CD4-positive, CD25-positive, alpha-beta regulatory T cell (primary cell): ENCODE results near the gene BEGAIN. TPM values are rescaled to one million over a fixed set of nuclear protein-coding genes. Genes with fewer than 3 reads are reported as not detected.
"Not testable (repeated sequence)": the region's sequence is repeated elsewhere in the genome, so short reads cannot be mapped to it uniquely, and the experiment has no call there.

Source experiments
- ATAC-seq, 2 donors: fragments of 150-1000 bp; cut with Tn5 transposase; one replicate each; pipeline ENCODE4 v1.10.0; 2021; ENCODE audit warnings: low read depth in 2 of 2, moderate number of reproducible peaks in 2 of 2, moderate library complexity in 1 of 2
- DNase-seq, 3 donors: peaks; one replicate each; pipeline versions ENCODE4 v3.0.0 to v3.0.0-alpha.2; 2012 to 2022; ENCODE audit warnings: mixed read lengths in 1 of 3
- H3K27ac ChIP-seq: one replicate; pipeline ENCODE4 v1.7.0; 2013; ENCODE audit warnings: mild to moderate bottlenecking, low read length; ENCODE audit not compliant: insufficient read depth, poor library complexity, severe bottlenecking
- H3K27me3 ChIP-seq: one replicate; pipeline ENCODE4 v1.7.0; 2013; ENCODE audit warnings: low read length; ENCODE audit not compliant: control insufficient read depth, insufficient read depth
- H3K36me3 ChIP-seq: one replicate; pipeline ENCODE4 v1.7.0; 2013; ENCODE audit warnings: mild to moderate bottlenecking, low read length, moderate library complexity; ENCODE audit not compliant: control insufficient read depth, insufficient read depth
- H3K4me1 ChIP-seq: 2 replicates; pipeline ENCODE4 v1.7.0; 2013; ENCODE audit warnings: mild to moderate bottlenecking, low read length; ENCODE audit not compliant: insufficient read depth, control insufficient read depth, poor library complexity, severe bottlenecking
- H3K4me3 ChIP-seq: one replicate; pipeline ENCODE4 v1.7.0; 2013; ENCODE audit warnings: low read depth, mild to moderate bottlenecking, low read length, moderate library complexity
- H3K9me3 ChIP-seq, 2 experiments: 1 replicate in 1 of 2; 2 replicates in 1 of 2; pipeline ENCODE4 v1.7.0; 2013; ENCODE audit warnings: low read length in 2 of 2, mild to moderate bottlenecking in 1 of 2, moderate library complexity in 1 of 2; ENCODE audit not compliant: control insufficient read depth in 2 of 2
- H3K27ac Mint-ChIP-seq, 3 donors: one replicate each; pipeline ENCODE4 v1.8.0; 2020 to 2022; ENCODE audit warnings: mild to moderate bottlenecking in 3 of 3, mixed read lengths in 3 of 3, moderate library complexity in 2 of 3
- H3K27me3 Mint-ChIP-seq: one replicate; pipeline ENCODE4 v1.8.0; 2022; ENCODE audit warnings: mild to moderate bottlenecking, mixed read lengths
- H3K36me3 Mint-ChIP-seq: one replicate; pipeline ENCODE4 v1.8.0; 2020; ENCODE audit warnings: mixed read lengths
- H3K4me1 Mint-ChIP-seq, 4 donors: one replicate each; pipeline ENCODE4 v1.8.0; 2020 to 2022; ENCODE audit warnings: mixed read lengths in 4 of 4, mild to moderate bottlenecking in 1 of 4
- H3K4me3 Mint-ChIP-seq, 4 donors: one replicate each; pipeline ENCODE4 v1.8.0; 2020 to 2022; ENCODE audit warnings: mild to moderate bottlenecking in 4 of 4, mixed read lengths in 4 of 4, moderate library complexity in 3 of 4
- H3K9me3 Mint-ChIP-seq, 7 donors: one replicate each; pipeline ENCODE4 v1.8.0; 2020 to 2022; ENCODE audit warnings: mixed read lengths in 7 of 7, mild to moderate bottlenecking in 3 of 7, moderate library complexity in 2 of 7
- polyA plus RNA-seq, 4 donors: library from polyadenylated mRNA; unstranded; fragments of 300-500 nt; fragmentation: Illumina TruSeq; gene quantifications; one replicate each; pipeline ENCODE4 v1.2.3, GENCODE V29; 2021
- total RNA-seq: library from RNA; stranded (reverse); gene quantifications from one replicate; pipeline ENCODE4 v1.2.3, GENCODE V29; 2022

Gene BEGAIN
- total and polyA plus RNA-seq, 5 donors from 2014 or later: 0.29 to 1.3 (median 0.50) TPM; not detected in 1

GRCh38 chr14:100524233-100524932 lies 62.8 kb downstream of the BEGAIN start:
- Mint-ChIP-seq H3K27ac (no peak overlapping the region), H3K4me3 (no peak overlapping the region)
- DNase-seq: no peak

GRCh38 chr14:100523843-100524169 lies 63.4 kb downstream of the BEGAIN start:
- Mint-ChIP-seq H3K36me3 (peaks cover 3% of the 10 kb centered on the region), H3K4me1 (no peaks in the 10 kb centered on the region), H3K9me3 (peaks cover 0 to 5% (median 0%) of the 10 kb centered on the region in 7 donors), H3K27ac (no peak overlapping the region), H3K4me3 (no peak overlapping the region), H3K27me3 (no peaks in the 10 kb centered on the region)
- Histone ChIP-seq H3K9me3 (no peaks in the 10 kb centered on the region), H3K4me3 (no peak overlapping the region), H3K27me3 (no peaks in the 10 kb centered on the region), H3K36me3 (peaks cover 10% of the 10 kb centered on the region), H3K4me1 (no peaks in the 10 kb centered on the region), H3K27ac (no peak overlapping the region)
- ATAC-seq (no peak), DNase-seq (no peak)

More at GRCh38 chr14:100524233-100524932, 62.8 kb downstream of the BEGAIN start:
- no peak overlapping the region for H3K27ac ChIP-seq
- H3K4me3 ChIP-seq: no peak overlapping the region
- peaks cover 13% of the 10 kb centered on the region for H3K36me3 ChIP-seq
- peaks cover 3% of the 10 kb centered on the region for H3K36me3 Mint-ChIP-seq
- H3K9me3 Mint-ChIP-seq: no peaks in the 10 kb centered on the region
- ATAC-seq: no peak
- H3K4me1 ChIP-seq: no peaks in the 10 kb centered on the region
- H3K27me3 ChIP-seq: no peaks in the 10 kb centered on the region
- H3K4me1 Mint-ChIP-seq: no peaks in the 10 kb centered on the region
- H3K9me3 ChIP-seq: no peaks in the 10 kb centered on the region
- no peaks in the 10 kb centered on the region for H3K27me3 Mint-ChIP-seq

GRCh38 chr14:100523131-100523842 lies 63.9 kb downstream of the BEGAIN start:
- Histone ChIP-seq H3K27me3 (no peaks in the 10 kb centered on the region), H3K36me3 (peaks cover 10% of the 10 kb centered on the region), H3K4me3 (no peak overlapping the region), H3K4me1 (no peaks in the 10 kb centered on the region), H3K9me3 (no peaks in the 10 kb centered on the region), H3K27ac (no peak overlapping the region)
- no peak for ATAC-seq
- no peak overlapping the region for H3K27ac Mint-ChIP-seq
- H3K4me1 Mint-ChIP-seq: no peaks in the 10 kb centered on the region
- no peaks in the 10 kb centered on the region for H3K27me3 Mint-ChIP-seq
- no peak for DNase-seq
- H3K36me3 Mint-ChIP-seq: peaks cover 2% of the 10 kb centered on the region
- peaks cover 0 to 5% (median 0%) of the 10 kb centered on the region in 7 donors for H3K9me3 Mint-ChIP-seq
- H3K4me3 Mint-ChIP-seq: no peak overlapping the region

GRCh38 chr14:100522616-100523099 lies 64.6 kb downstream of the BEGAIN start:
- Histone ChIP-seq H3K36me3 (peaks cover 10% of the 10 kb centered on the region), H3K4me1 (no peaks in the 10 kb centered on the region), H3K4me3 (no peak overlapping the region), H3K27ac (no peak overlapping the region), H3K9me3 (no peaks in the 10 kb centered on the region), H3K27me3 (no peaks in the 10 kb centered on the region)
- DNase-seq (no peak), ATAC-seq (no peak)
- Mint-ChIP-seq H3K4me1 (no peaks in the 10 kb centered on the region), H3K36me3 (peaks cover 8% of the 10 kb centered on the region), H3K9me3 (peaks cover 0 to 5% (median 0%) of the 10 kb centered on the region in 7 donors), H3K4me3 (no peak overlapping the region), H3K27me3 (no peaks in the 10 kb centered on the region), H3K27ac (no peak overlapping the region)

- Mint-ChIP-seq H3K27ac (peak overlapping the region in 1 of 3 donors; percentile 5), H3K9me3 (peaks cover 2 to 14% (median 4%) of the 10 kb centered on the region in 7 donors)
- not testable (repeated sequence) for H3K4me3 ChIP-seq, ATAC-seq, H3K27ac ChIP-seq, H3K4me1 ChIP-seq, DNase-seq, H3K36me3 Mint-ChIP-seq, H3K36me3 ChIP-seq, H3K9me3 ChIP-seq, H3K27me3 Mint-ChIP-seq, H3K4me3 Mint-ChIP-seq, H3K4me1 Mint-ChIP-seq, H3K27me3 ChIP-seq
Measured at GRCh38 chr14:100506053-100506452, 81.2 kb downstream of the BEGAIN start.

- peaks cover 6% of the 10 kb centered on the region for H3K36me3 Mint-ChIP-seq
- ATAC-seq: no peak
Measured at GRCh38 chr14:100504372-100505078, 82.7 kb downstream of the BEGAIN start.

GRCh38 chr14:100503251-100503650 lies 84.0 kb downstream of the BEGAIN start:
- Histone ChIP-seq H3K27ac (no peak overlapping the region), H3K4me3 (no peak overlapping the region), H3K4me1 (no peaks in the 10 kb centered on the region), H3K9me3 (peaks cover 4 to 8% of the 10 kb centered on the region in 2 experiments), H3K36me3 (no peaks in the 10 kb centered on the region), H3K27me3 (no peaks in the 10 kb centered on the region)
- H3K27me3 Mint-ChIP-seq: no peaks in the 10 kb centered on the region
- no peak overlapping the region for H3K4me3 Mint-ChIP-seq
- H3K36me3 Mint-ChIP-seq: peaks cover 6% of the 10 kb centered on the region
- H3K9me3 Mint-ChIP-seq: peaks cover 2 to 14% (median 4%) of the 10 kb centered on the region in 7 donors
- no peak overlapping the region for H3K27ac Mint-ChIP-seq
- DNase-seq (no peak), ATAC-seq (no peak)
- H3K4me1 Mint-ChIP-seq: peaks cover 0 to 9% (median 4%) of the 10 kb centered on the region in 4 donors

More at GRCh38 chr14:100504372-100505078, 82.7 kb downstream of the BEGAIN start:
- no peak overlapping the region for H3K4me3 ChIP-seq
- no peaks in the 10 kb centered on the region for H3K36me3 ChIP-seq
- H3K27me3 ChIP-seq: no peaks in the 10 kb centered on the region
- DNase-seq: no peak
- H3K4me3 Mint-ChIP-seq: no peak overlapping the region
- no peaks in the 10 kb centered on the region for H3K4me1 ChIP-seq
- peaks cover 2 to 14% (median 4%) of the 10 kb centered on the region in 7 donors for H3K9me3 Mint-ChIP-seq
- peaks cover 0 to 9% (median 4%) of the 10 kb centered on the region in 4 donors for H3K4me1 Mint-ChIP-seq
- no peak overlapping the region for H3K27ac Mint-ChIP-seq
- no peak overlapping the region for H3K27ac ChIP-seq
- H3K9me3 ChIP-seq: peaks cover 4 to 8% of the 10 kb centered on the region in 2 experiments
- no peaks in the 10 kb centered on the region for H3K27me3 Mint-ChIP-seq
